ENCODE results near the gene ATP6V1B1. TPM values are rescaled to one million over a fixed set of nuclear protein-coding genes. Genes with fewer than 3 reads are reported as not detected.

The ATP6V1B1 gene
- total and polyA plus RNA-seq, 2 experiments from 2014 or later: not detected

DNA sequence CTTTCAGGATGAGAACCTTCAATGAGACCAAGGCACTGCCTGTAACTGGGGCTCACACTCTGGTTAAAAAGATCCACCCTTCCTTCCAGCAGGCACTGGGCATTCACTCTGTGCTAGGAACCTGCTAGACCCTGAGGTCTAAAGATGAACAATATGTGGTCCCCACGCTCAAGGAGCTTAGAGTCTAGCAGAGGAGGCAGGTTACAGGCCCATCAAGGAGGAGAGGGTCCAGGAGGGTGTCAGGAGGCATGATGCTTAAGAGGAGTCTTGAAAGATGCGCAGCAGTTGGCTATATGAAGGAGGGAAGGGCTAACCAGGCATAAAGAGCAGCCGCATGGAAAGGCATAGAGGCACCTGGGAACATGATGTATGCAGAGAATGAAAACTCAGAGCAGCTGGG is 47.3 kb downstream of the ATP6V1B1 start (continued):
- TF ChIP-seq ZNF462 (CRISPR knock-in tag; IDR thresholded peaks at IDR 0.05) (no peak), REST (IDR thresholded peaks at IDR 0.05; ENCODE audit: unreplicated experiment) (no peak), JUNB (IDR thresholded peaks at IDR 0.05; ENCODE audit: unreplicated experiment) (no peak)

- Mint-ChIP-seq H3K9me3 (no peaks in the 10 kb centered on the region; the same call in 2 of the 3 replicates), H3K27ac (no peak overlapping the region), H3K27me3 (ENCODE audit: insufficient read depth, low read depth, poor library complexity) (peaks cover 18% of the 10 kb centered on the region), H3K4me1 (peaks cover 5% of the 10 kb centered on the region), H3K36me3 (ENCODE audit: low read depth) (peaks cover 15% of the 10 kb centered on the region), H3K4me3 (no peak overlapping the region)
- no peaks in the 10 kb centered on the region for H3K4me1 ChIP-seq (ENCODE audit: insufficient read depth)
- no peak overlapping the region for H3K27ac ChIP-seq (ENCODE audit: low read depth)
- H4K20me1 ChIP-seq (replicated peaks; ENCODE audit: insufficient read depth): peaks cover 8% of the 10 kb centered on the region
- peaks cover 14% of the 10 kb centered on the region for H3K27me3 ChIP-seq (ENCODE audit: insufficient read depth)
- no peaks in the 10 kb centered on the region for H3K79me2 ChIP-seq (replicated peaks; ENCODE audit: insufficient read depth)
- H3K36me3 ChIP-seq (ENCODE audit: insufficient read depth): no peaks in the 10 kb centered on the region
- no peak overlapping the region for H2AFZ ChIP-seq
- no peak for DNase-seq (ENCODE audit: low spot score)
- H3F3A ChIP-seq (replicated peaks; ENCODE audit: low read depth): no peaks in the 10 kb centered on the region
- no peak for ATAC-seq
- H3K9me2 ChIP-seq (ENCODE audit: insufficient read depth): no peaks in the 10 kb centered on the region
- no peak overlapping the region for H3K4me2 ChIP-seq
- TF ChIP-seq ZNF114 (CRISPR knock-in tag; IDR thresholded peaks at IDR 0.05): no peak
- TF ChIP-seq NANOG (IDR thresholded peaks at IDR 0.05; ENCODE audit: borderline replicate concordance): no peak
- TF ChIP-seq ZNF331 (CRISPR knock-in tag; IDR thresholded peaks at IDR 0.05; ENCODE audit: low read depth): no peak
- no peak overlapping the region for H3K4me3 ChIP-seq
Observed at GRCh38 chr2:70983506-70984227, 48.0 kb downstream of the ATP6V1B1 start.
